ENCODE results near the gene UBE4A.
A peak's percentile ranks its signal among the peaks of the same experiment; 100 is the strongest.

The UBE4A gene

DNA sequence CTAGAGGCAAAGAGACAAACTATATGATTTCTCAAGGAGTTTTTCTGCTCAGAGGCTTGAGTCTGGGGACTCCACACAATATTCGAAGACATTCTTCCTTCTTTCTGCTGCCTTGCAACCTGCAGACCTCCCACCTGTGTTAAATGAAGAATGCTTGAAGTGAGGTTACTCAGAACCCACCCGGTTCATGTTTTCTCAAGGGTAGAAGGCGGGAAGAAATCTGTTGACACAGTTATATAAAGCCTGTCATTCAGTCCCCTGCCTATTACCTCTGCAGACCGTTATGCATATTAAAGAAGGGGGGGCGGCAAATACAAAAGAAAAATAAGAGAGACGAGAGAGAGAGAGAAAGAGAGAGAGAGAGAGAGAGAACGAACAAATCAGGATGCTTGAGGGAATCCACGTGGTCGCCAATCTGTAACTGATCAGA, 74.7 kb downstream of the UBE4A start:
- Histone ChIP-seq H3K4me3 (replicated peaks; ENCODE audit: low read depth, low read length) (peak overlapping the region; percentile 88), H3K36me3 (ENCODE audit: control insufficient read depth, insufficient read depth, low read length) (no peaks in the 10 kb centered on the region), H3K27me3 (replicated peaks; ENCODE audit: control insufficient read depth, insufficient read depth, low read length) (no peaks in the 10 kb centered on the region)
- DNase-seq (ENCODE audit: extremely low read depth, insufficient read length): no peak
- TF ChIP-seq, protein P1, sequence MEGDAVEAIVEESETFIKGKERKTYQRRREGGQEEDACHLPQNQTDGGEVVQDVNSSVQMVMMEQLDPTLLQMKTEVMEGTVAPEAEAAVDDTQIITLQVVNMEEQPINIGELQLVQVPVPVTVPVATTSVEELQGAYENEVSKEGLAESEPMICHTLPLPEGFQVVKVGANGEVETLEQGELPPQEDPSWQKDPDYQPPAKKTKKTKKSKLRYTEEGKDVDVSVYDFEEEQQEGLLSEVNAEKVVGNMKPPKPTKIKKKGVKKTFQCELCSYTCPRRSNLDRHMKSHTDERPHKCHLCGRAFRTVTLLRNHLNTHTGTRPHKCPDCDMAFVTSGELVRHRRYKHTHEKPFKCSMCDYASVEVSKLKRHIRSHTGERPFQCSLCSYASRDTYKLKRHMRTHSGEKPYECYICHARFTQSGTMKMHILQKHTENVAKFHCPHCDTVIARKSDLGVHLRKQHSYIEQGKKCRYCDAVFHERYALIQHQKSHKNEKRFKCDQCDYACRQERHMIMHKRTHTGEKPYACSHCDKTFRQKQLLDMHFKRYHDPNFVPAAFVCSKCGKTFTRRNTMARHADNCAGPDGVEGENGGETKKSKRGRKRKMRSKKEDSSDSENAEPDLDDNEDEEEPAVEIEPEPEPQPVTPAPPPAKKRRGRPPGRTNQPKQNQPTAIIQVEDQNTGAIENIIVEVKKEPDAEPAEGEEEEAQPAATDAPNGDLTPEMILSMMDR (IDR thresholded peaks at IDR 0.05; ENCODE audit: insufficient read depth, low read length, poor library complexity, severe bottlenecking): no peak

GRCh38 chr11:118434553-118435289, 75.3 kb downstream of the UBE4A start:
- peak; percentile 46 for DNase-seq (ENCODE audit: extremely low read depth, insufficient read length)
- Histone ChIP-seq H3K27me3 (replicated peaks; ENCODE audit: control insufficient read depth, insufficient read depth, low read length) (no peaks in the 10 kb centered on the region), H3K36me3 (ENCODE audit: control insufficient read depth, insufficient read depth, low read length) (no peaks in the 10 kb centered on the region), H3K4me3 (replicated peaks; ENCODE audit: low read depth, low read length) (peak overlapping the region; percentile 88)
- TF ChIP-seq, protein P1 (IDR thresholded peaks at IDR 0.05; ENCODE audit: insufficient read depth, low read length, poor library complexity, severe bottlenecking): no peak

- H3K4me3 ChIP-seq (replicated peaks; ENCODE audit: low read depth, low read length): peak overlapping the region; percentile 88
- TF ChIP-seq, protein P1 (IDR thresholded peaks at IDR 0.05; ENCODE audit: insufficient read depth, low read length, poor library complexity, severe bottlenecking): no peak
- DNase-seq (ENCODE audit: extremely low read depth, insufficient read length): peak; percentile 84
Observed at GRCh38 chr11:118435290-118435892, 76.0 kb downstream of the UBE4A start.

GRCh38 chr11:118435893-118436624, 76.7 kb downstream of the UBE4A start, which contains the start of gene KMT2A:
Gene KMT2A (plus strand): TSS chr11:118436492. CDS start chr11:118436513, 21 bp downstream.
- DNase-seq (ENCODE audit: extremely low read depth, insufficient read length): peak; percentile 98
- Histone ChIP-seq H3K27me3 (replicated peaks; ENCODE audit: control insufficient read depth, insufficient read depth, low read length) (no peaks in the 10 kb centered on the region), H3K36me3 (ENCODE audit: control insufficient read depth, insufficient read depth, low read length) (no peaks in the 10 kb centered on the region), H3K4me3 (replicated peaks; ENCODE audit: low read depth, low read length) (peak within 1 kb of the TSS; percentile 88)
- TF ChIP-seq, protein P1 (IDR thresholded peaks at IDR 0.05; ENCODE audit: insufficient read depth, low read length, poor library complexity, severe bottlenecking): no peak

More at GRCh38 chr11:118435290-118435892, 76.0 kb downstream of the UBE4A start:
- no peaks in the 10 kb centered on the region for H3K27me3 ChIP-seq (replicated peaks; ENCODE audit: control insufficient read depth, insufficient read depth, low read length)
- no peaks in the 10 kb centered on the region for H3K36me3 ChIP-seq (ENCODE audit: control insufficient read depth, insufficient read depth, low read length)

DNA sequence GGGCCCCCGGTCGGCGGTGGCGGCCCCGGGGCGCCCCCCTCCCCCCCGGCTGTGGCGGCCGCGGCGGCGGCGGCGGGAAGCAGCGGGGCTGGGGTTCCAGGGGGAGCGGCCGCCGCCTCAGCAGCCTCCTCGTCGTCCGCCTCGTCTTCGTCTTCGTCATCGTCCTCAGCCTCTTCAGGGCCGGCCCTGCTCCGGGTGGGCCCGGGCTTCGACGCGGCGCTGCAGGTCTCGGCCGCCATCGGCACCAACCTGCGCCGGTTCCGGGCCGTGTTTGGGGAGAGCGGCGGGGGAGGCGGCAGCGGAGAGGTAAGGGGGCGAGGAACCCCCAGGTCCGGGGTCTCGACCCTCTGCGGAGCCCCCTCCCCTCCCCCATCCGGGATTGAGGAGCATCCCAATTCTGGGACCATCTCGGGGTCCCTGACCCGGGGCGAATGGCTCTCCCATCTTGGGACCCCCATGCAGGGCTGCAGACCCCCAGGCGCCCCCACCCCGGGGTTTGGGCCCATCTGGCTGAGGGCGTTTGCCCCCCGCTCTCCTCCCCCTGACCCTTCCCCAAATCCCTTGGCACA, 77.3 kb downstream of the UBE4A start:
- H3K36me3 ChIP-seq (ENCODE audit: control insufficient read depth, insufficient read depth, low read length): no peaks in the 10 kb centered on the region
- peak; percentile 45 for DNase-seq (ENCODE audit: extremely low read depth, insufficient read length)
- H3K4me3 ChIP-seq (replicated peaks; ENCODE audit: low read depth, low read length): peak overlapping the region; percentile 88

More for the DNA sequence above, 77.3 kb downstream of the UBE4A start:
- TF ChIP-seq, protein P1 (IDR thresholded peaks at IDR 0.05; ENCODE audit: insufficient read depth, low read length, poor library complexity, severe bottlenecking): no peak
- no peaks in the 10 kb centered on the region for H3K27me3 ChIP-seq (replicated peaks; ENCODE audit: control insufficient read depth, insufficient read depth, low read length)
